HepG2 (cell line): ENCODE results near the gene KCNJ6.

Experiments
- CBX2 ChIP-seq, 2 experiments: fragments of 200-600 bp in 1 of 2; sonication (generic); formaldehyde crosslinking in 1 of 2; IDR thresholded peaks; 2 replicates each; pipeline versions ENCODE4 v1.7.0 to v1.8.1; 2018 to 2022; ENCODE audit warnings: low read depth in 2 of 2, low read length in 1 of 2, mild to moderate bottlenecking in 1 of 2, missing genetic modification reagents in 1 of 2
- CTCF ChIP-seq: sonication (generic); formaldehyde crosslinking; IDR thresholded peaks from 2 replicates; pipeline ENCODE4 v1.5.0; 2020; ENCODE audit warnings: mild to moderate bottlenecking, missing genetic modification reagents, moderate library complexity
- ELF1 ChIP-seq: sonication (generic); formaldehyde crosslinking; IDR thresholded peaks from 2 replicates; pipeline ENCODE4 v1.4.0; 2020; ENCODE audit warnings: missing genetic modification reagents
- HNRNPLL ChIP-seq: fragments of 200-400 bp; formaldehyde crosslinking; IDR thresholded peaks from 2 replicates; pipeline ENCODE4 v1.6.1; 2017; ENCODE audit warnings: mild to moderate bottlenecking, low read depth, low read length; ENCODE audit not compliant: poor library complexity, severe bottlenecking
- ISX ChIP-seq: sonication (generic); formaldehyde crosslinking; conservative IDR thresholded peaks from 2 replicates; pipeline ENCODE4 v1.5.0; 2020; ENCODE audit warnings: missing genetic modification reagents
- MTF2 ChIP-seq: sonication (generic); formaldehyde crosslinking; IDR thresholded peaks from 2 replicates; pipeline ENCODE4 v1.5.0; 2020; ENCODE audit warnings: missing genetic modification reagents, borderline replicate concordance
- MYC ChIP-seq: sonication (generic); formaldehyde crosslinking; IDR thresholded peaks from 2 replicates; pipeline ENCODE4 v1.9.0; 2021; ENCODE audit warnings: missing genetic modification reagents, borderline replicate concordance
- POLR2A ChIP-seq, 2 experiments: IDR thresholded peaks; 2 replicates each; pipeline ENCODE4 v1.6.1; 2011; ENCODE audit warnings: low read depth in 2 of 2, low read length in 2 of 2, mild to moderate bottlenecking in 1 of 2, moderate library complexity in 1 of 2; ENCODE audit not compliant: insufficient read depth in 1 of 2
- PTBP1 ChIP-seq: fragments of 200-400 bp; formaldehyde crosslinking; IDR thresholded peaks from 2 replicates; pipeline ENCODE4 v1.6.1; 2018; ENCODE audit warnings: low read length, low read depth; ENCODE audit not compliant: poor library complexity, severe bottlenecking
- SALL1 ChIP-seq: sonication (generic); formaldehyde crosslinking; IDR thresholded peaks from 2 replicates; pipeline ENCODE4 v1.8.0; 2022; ENCODE audit warnings: mild to moderate bottlenecking, missing genetic modification reagents
- TAF1 ChIP-seq: sonication (generic); formaldehyde crosslinking; IDR thresholded peaks from 2 replicates; pipeline ENCODE4 v1.4.0; 2020; ENCODE audit warnings: missing genetic modification reagents
- TF ChIP-seq, protein P1 (sequence below), 2 experiments: sonication (generic) in 1 of 2; formaldehyde crosslinking in 1 of 2; IDR thresholded peaks; 2 replicates each; pipeline versions ENCODE4 v1.5.1 to v1.6.1; 2011 to 2020; ENCODE audit warnings: borderline replicate concordance in 1 of 2, low read depth in 1 of 2, low read length in 1 of 2, mild to moderate bottlenecking in 1 of 2, missing genetic modification reagents in 1 of 2, moderate library complexity in 1 of 2

GRCh38 chr21:37618081-37618480, 298.2 kb downstream of the KCNJ6 start:
- TF ChIP-seq POLR2A (IDR thresholded peaks at IDR 0.05; ENCODE audit: insufficient read depth in 1 of 2, low read depth in 2 of 2, low read length in 2 of 2) (no peak), SALL1 (CRISPR knock-in tag) (no peak), TAF1 (CRISPR knock-in tag) (no peak), CBX2 (IDR thresholded peaks at IDR 0.05; ENCODE audit: low read depth, low read length) (no peak), CBX2 (CRISPR knock-in tag; IDR thresholded peaks at IDR 0.05; ENCODE audit: low read depth) (no peak), MYC (CRISPR knock-in tag) (no peak), CTCF (CRISPR knock-in tag) (no peak), ELF1 (CRISPR knock-in tag) (no peak), HNRNPLL (no peak), PTBP1 (no peak), MTF2 (CRISPR knock-in tag) (no peak), ISX (CRISPR knock-in tag) (no peak)
- TF ChIP-seq, protein P1, sequence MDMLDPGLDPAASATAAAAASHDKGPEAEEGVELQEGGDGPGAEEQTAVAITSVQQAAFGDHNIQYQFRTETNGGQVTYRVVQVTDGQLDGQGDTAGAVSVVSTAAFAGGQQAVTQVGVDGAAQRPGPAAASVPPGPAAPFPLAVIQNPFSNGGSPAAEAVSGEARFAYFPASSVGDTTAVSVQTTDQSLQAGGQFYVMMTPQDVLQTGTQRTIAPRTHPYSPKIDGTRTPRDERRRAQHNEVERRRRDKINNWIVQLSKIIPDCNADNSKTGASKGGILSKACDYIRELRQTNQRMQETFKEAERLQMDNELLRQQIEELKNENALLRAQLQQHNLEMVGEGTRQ (IDR thresholded peaks at IDR 0.05; ENCODE audit: low read depth, low read length), result no peak
- TF ChIP-seq, protein P1 (CRISPR knock-in tag; IDR thresholded peaks at IDR 0.05; ENCODE audit: borderline replicate concordance), result no peak
